Measurements from ENCODE around the gene AFAP1. TPM values are rescaled to one million over a fixed set of nuclear protein-coding genes. Genes with fewer than 3 reads are reported as not detected.

AFAP1 gene
- total RNA-seq, 2 donors from 2014 or later, result 32.1 to 40.1 TPM

- no peaks in the 10 kb centered on the region for H3K36me3 ChIP-seq
- no peak overlapping the region for H3K4me3 ChIP-seq
- TF ChIP-seq, protein P1, sequence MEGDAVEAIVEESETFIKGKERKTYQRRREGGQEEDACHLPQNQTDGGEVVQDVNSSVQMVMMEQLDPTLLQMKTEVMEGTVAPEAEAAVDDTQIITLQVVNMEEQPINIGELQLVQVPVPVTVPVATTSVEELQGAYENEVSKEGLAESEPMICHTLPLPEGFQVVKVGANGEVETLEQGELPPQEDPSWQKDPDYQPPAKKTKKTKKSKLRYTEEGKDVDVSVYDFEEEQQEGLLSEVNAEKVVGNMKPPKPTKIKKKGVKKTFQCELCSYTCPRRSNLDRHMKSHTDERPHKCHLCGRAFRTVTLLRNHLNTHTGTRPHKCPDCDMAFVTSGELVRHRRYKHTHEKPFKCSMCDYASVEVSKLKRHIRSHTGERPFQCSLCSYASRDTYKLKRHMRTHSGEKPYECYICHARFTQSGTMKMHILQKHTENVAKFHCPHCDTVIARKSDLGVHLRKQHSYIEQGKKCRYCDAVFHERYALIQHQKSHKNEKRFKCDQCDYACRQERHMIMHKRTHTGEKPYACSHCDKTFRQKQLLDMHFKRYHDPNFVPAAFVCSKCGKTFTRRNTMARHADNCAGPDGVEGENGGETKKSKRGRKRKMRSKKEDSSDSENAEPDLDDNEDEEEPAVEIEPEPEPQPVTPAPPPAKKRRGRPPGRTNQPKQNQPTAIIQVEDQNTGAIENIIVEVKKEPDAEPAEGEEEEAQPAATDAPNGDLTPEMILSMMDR (IDR thresholded peaks at IDR 0.05), result no peak
- ATAC-seq (ENCODE audit: insufficient number of reproducible peaks, low FRiP score, low read depth) (no peak), DNase-seq (ENCODE audit: low spot score) (no peak)
- no peak overlapping the region for H3K27ac ChIP-seq
- H3K4me1 ChIP-seq (ENCODE audit: control insufficient read depth in 1 of 2, low read depth in 2 of 2), result peaks cover 0 to 2% of the 10 kb centered on the region in 2 donors
- H3K27me3 ChIP-seq (replicated peaks; ENCODE audit: insufficient read depth), result no peaks in the 10 kb centered on the region
- H3K9me3 ChIP-seq, result no peaks in the 10 kb centered on the region
These were observed 183.6 kb downstream of the AFAP1 start for GRCh38 chr4:7756071-7756470.

DNA sequence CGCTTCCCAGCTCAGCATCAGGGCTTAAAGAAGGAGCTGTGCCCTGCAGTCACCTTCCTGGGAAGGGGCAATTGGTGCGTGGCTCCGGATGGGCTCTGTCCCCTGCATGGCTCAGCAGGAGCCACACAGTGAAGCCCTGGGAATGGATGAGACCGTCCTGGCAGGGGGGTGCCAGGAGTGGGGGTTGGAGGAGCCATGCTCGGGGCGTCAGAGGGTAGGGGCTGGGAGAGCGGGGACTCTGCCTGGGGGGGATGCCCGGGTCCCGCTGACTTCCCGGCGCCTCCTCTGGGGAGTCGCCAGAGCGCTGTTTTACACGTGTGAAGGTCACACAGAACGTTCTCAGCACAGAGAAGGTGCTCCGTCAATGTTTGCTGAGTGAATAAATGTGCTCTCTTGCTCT is 184.1 kb downstream of the AFAP1 start:
- ATAC-seq (ENCODE audit: insufficient number of reproducible peaks, low FRiP score, low read depth) (no peak), DNase-seq (ENCODE audit: low spot score) (no peak)
- H3K4me3 ChIP-seq, result no peak overlapping the region
- no peak overlapping the region for H3K27ac ChIP-seq
- peaks cover 0 to 7% of the 10 kb centered on the region in 2 donors for H3K4me1 ChIP-seq (ENCODE audit: control insufficient read depth in 1 of 2, low read depth in 2 of 2)
- no peaks in the 10 kb centered on the region for H3K9me3 ChIP-seq
- H3K36me3 ChIP-seq, result no peaks in the 10 kb centered on the region
- TF ChIP-seq, protein P1 (IDR thresholded peaks at IDR 0.05), result no peak
- H3K27me3 ChIP-seq (replicated peaks; ENCODE audit: insufficient read depth), result no peaks in the 10 kb centered on the region

DNA sequence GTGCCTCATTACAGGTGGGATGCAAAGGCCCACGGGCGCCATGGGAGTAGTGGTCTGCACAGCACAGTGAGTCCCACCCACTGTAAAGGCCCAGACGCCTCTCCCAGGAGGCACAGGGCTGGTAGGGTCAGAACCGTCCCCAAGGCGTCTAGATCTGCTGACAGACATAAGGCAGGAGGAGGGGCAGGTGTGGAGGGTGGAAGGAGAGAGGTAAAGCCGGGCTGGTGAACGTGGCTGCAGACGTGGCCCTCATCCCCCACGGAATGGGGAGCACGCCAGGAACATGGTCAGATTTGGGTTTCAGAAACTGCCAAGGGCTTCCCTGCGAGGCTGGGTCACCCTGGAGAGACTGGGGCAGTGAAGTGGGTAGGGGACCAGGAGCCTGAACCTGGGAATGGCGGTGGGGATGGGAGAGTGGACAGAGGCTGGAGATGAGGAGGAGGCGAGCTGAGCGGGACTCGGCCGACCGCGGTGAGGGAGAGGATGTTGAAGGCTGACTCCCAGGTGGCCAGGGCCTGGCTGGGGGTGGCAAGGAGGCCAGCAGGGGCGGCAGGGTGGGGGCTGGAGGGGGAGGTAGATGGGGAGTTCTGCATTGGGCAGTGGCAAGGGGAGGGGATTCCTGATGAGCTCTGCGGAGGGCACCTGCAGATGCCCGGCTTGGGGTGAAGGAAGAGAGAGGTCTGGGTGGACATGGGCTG is 184.9 kb downstream of the AFAP1 start:
- H3K4me1 ChIP-seq (ENCODE audit: control insufficient read depth in 1 of 2, low read depth in 2 of 2), result peaks cover 0 to 7% of the 10 kb centered on the region in 2 donors
- H3K27ac ChIP-seq, result no peak overlapping the region
- H3K4me3 ChIP-seq, result no peak overlapping the region
- no peaks in the 10 kb centered on the region for H3K27me3 ChIP-seq (replicated peaks; ENCODE audit: insufficient read depth)
- no peaks in the 10 kb centered on the region for H3K9me3 ChIP-seq
- no peaks in the 10 kb centered on the region for H3K36me3 ChIP-seq
- no peak for DNase-seq (ENCODE audit: low spot score)
- TF ChIP-seq, protein P1 (IDR thresholded peaks at IDR 0.05), result no peak
- ATAC-seq (ENCODE audit: insufficient number of reproducible peaks, low FRiP score, low read depth), result no peak

DNA sequence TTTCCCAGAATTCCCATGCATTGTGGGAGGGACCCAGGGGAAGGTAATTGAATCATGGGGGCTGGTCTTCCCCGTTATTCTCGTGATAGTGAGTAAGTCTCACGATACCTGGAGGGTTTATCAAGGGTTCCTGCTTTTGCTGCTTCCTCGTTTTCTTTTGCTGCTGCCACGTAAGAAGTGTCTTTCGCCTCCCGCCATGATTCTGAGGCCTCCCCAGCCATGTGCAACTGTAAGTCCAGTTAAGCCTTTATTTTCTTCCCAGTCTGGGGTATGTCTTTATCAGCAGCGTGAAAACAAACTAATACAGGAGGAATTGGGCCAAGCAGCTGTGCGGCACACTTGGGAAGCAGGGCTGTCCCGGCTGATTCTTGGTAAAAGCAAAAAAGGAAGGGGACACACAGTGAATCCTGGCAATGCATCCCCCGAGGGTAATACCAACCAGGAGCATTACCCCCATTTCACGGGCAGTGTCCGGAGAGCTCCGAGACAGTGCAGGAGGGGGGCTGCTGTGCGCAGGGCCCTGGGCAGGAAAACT is 185.7 kb downstream of the AFAP1 start:
- TF ChIP-seq, protein P1 (IDR thresholded peaks at IDR 0.05), result no peak
- ATAC-seq (ENCODE audit: insufficient number of reproducible peaks, low FRiP score, low read depth), result no peak
- no peaks in the 10 kb centered on the region for H3K9me3 ChIP-seq
- no peak for DNase-seq (ENCODE audit: low spot score)
- no peak overlapping the region for H3K4me3 ChIP-seq
- no peaks in the 10 kb centered on the region for H3K36me3 ChIP-seq
- no peaks in the 10 kb centered on the region for H3K27me3 ChIP-seq (replicated peaks; ENCODE audit: insufficient read depth)
- H3K27ac ChIP-seq, result no peak overlapping the region
- H3K4me1 ChIP-seq (ENCODE audit: control insufficient read depth in 1 of 2, low read depth in 2 of 2), result peaks cover 0 to 7% of the 10 kb centered on the region in 2 donors

DNA sequence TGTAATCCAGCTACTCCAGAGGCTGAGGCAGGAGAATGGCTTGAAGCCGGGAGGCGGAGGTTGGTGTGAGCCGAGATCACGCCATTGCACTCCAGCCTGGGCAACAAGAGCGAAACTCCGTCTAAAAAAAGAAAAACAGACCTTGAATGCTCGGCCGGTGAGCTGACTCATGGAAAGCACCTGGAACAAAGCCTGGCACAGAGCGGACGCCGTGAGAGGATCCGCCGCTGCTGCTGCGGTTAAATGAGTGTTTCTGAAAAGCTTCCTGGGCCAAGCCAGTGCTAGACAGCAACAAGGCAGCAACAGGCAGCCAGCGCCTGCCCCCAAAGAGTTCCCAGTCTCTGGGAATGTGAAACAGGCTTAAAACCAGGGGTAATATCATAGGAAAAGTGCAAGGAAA is 186.4 kb downstream of the AFAP1 start:
- no peaks in the 10 kb centered on the region for H3K9me3 ChIP-seq

More for the DNA sequence above, 186.4 kb downstream of the AFAP1 start:
- no peak overlapping the region for H3K4me3 ChIP-seq
- peaks cover 0 to 7% of the 10 kb centered on the region in 2 donors for H3K4me1 ChIP-seq (ENCODE audit: control insufficient read depth in 1 of 2, low read depth in 2 of 2)
- H3K27me3 ChIP-seq (replicated peaks; ENCODE audit: insufficient read depth), result no peaks in the 10 kb centered on the region
- no peak overlapping the region for H3K27ac ChIP-seq
- DNase-seq (ENCODE audit: low spot score), result no peak
- no peaks in the 10 kb centered on the region for H3K36me3 ChIP-seq
- ATAC-seq (ENCODE audit: insufficient number of reproducible peaks, low FRiP score, low read depth), result no peak
- TF ChIP-seq, protein P1 (IDR thresholded peaks at IDR 0.05), result no peak

All from thoracic aorta (tissue), 2 donors.